Psoas muscle (tissue), 8 donors: ENCODE measurements around the gene RAD51B. TPM values are rescaled to one million over a fixed set of nuclear protein-coding genes. Genes with fewer than 3 reads are reported as not detected.

Experiments
- ATAC-seq, 4 donors: fragments of 200-7000 bp; cut with Tn5 transposase; one replicate each; pipeline ENCODE4 v1.9.1; 2020; ENCODE audit warnings: moderate library complexity in 3 of 4, mild to moderate bottlenecking in 2 of 4
- DNase-seq, 2 donors: peaks; one replicate each; pipeline ENCODE4 v3.0.0-alpha.2; 2020
- H3K27ac ChIP-seq: fragments of 200-600 bp; one replicate; pipeline ENCODE4 v1.8.0; 2022
- H3K27me3 ChIP-seq, 3 donors: fragments of 200-600 bp in 1 of 3; one replicate each; pipeline versions ENCODE4 v1.6.1 to v1.8.0; 2013 to 2022; ENCODE audit warnings: low read length in 2 of 3, mild to moderate bottlenecking in 2 of 3, moderate library complexity in 1 of 3; ENCODE audit not compliant: insufficient read depth in 3 of 3
- H3K36me3 ChIP-seq, 2 donors: fragments of 200-600 bp in 1 of 2; one replicate each; pipeline versions ENCODE4 v1.6.1 to v1.8.0; 2013 to 2022; ENCODE audit warnings: low read depth in 1 of 2, mild to moderate bottlenecking in 1 of 2, moderate library complexity in 1 of 2; ENCODE audit not compliant: insufficient read depth in 1 of 2
- H3K4me1 ChIP-seq: fragments of 200-600 bp; one replicate; pipeline ENCODE4 v1.8.0; 2022
- H3K4me3 ChIP-seq: fragments of 200-600 bp; one replicate; pipeline ENCODE4 v1.8.0; 2022; ENCODE audit warnings: mild to moderate bottlenecking
- H3K9me3 ChIP-seq: fragments of 200-600 bp; one replicate; pipeline ENCODE4 v1.8.0; 2022
- CTCF ChIP-seq: fragments of 200-600 bp; IDR thresholded peaks from one replicate; pipeline ENCODE4 v1.8.0; 2022; ENCODE audit warnings: antibody characterized with exemption
- WGBS, 3 donors: extraction: QIAGEN DNeasy Blood & Tissue Kit; methylation state at CpG; one replicate each; pipeline versions ENCODE4 v1.1.6 to v1.1.7; 2013; 5-methylcytosine and 5-hydroxymethylcytosine counted together
- intact Hi-C, 2 donors: fragments of 100-400 bp; cut with DNase I; formaldehyde crosslinking; loops; one replicate each; pipeline versions ENCODE4 v1.11.0 to v1.14.2; 2022
- polyA plus RNA-seq, 3 donors: library from polyadenylated mRNA; stranded (reverse); fragments of 200-250 nt; gene quantifications; one replicate each; pipeline ENCODE4 v1.2.3, GENCODE V29; 2013
- total RNA-seq, 4 donors: library from RNA; stranded (reverse); fragmentation: NEBNext Ultra II Directional in 2 of 4; extraction: Animal tissue kit (Norgen Biotek cat#: 25700) in 2 of 4; gene quantifications; one replicate each; pipeline versions ENCODE4 v1.2.1 to v1.2.4, GENCODE V29; 2021 to 2023
- donor health status: healthy with polysubstance abuse.
- donor health status: DM: no; HTN: no; CAD: no; lungs with moderate emphysema.
- donor health status: Bipolar disorder and iron deficiency.
- donor health status: healthy.
- donor health status: DM: yes; HTN: yes; CAD: no.
- donor health status: DM: no; HTN: no; CAD: no.
- donor health status: DM: no; HTN: no; CAD: no.
- donor health status: DM: yes; HTN: yes; CAD: no.

Gene RAD51B
- total and polyA plus RNA-seq, 7 donors = 0.60 to 7.2 (median 2.2) TPM

GRCh38 chr14:68228656-68229055 is 409.1 kb downstream of the RAD51B start:
- intact Hi-C loops = no loop called here
- WGBS, 3 donors = 93 to 96% (median 95%) methylated on average over 3 of the region's 3 CpGs
- DNase-seq = no peak
- H3K4me1 ChIP-seq = peaks cover 28% of the 10 kb centered on the region
- no peaks in the 10 kb centered on the region for H3K36me3 ChIP-seq
- no peak overlapping the region for H3K27ac ChIP-seq
- ATAC-seq = no peak
- no peak for TF ChIP-seq CTCF
- no peaks in the 10 kb centered on the region for H3K27me3 ChIP-seq
- no peak overlapping the region for H3K4me3 ChIP-seq
- H3K9me3 ChIP-seq = no peaks in the 10 kb centered on the region

GRCh38 chr14:68229423-68230100 is 410.0 kb downstream of the RAD51B start:
- Histone ChIP-seq H3K4me3 (no peak overlapping the region), H3K4me1 (peaks cover 37% of the 10 kb centered on the region), H3K9me3 (no peaks in the 10 kb centered on the region), H3K27ac (peak overlapping the region; percentile 47), H3K36me3 (no peaks in the 10 kb centered on the region), H3K27me3 (no peaks in the 10 kb centered on the region)
- WGBS, 3 donors = 90 to 99% (median 93%) methylated on average over 3 of the region's 3 CpGs
- TF ChIP-seq CTCF = no peak
- intact Hi-C loops = loop anchor here in 1 of 2 donors (5.0 kb wide), 2 partner anchors 32 to 87 kb away; no protein-coding TSS in a partner anchor
- DNase-seq (no peak), ATAC-seq (peak in 1 of 4 donors; percentile 32)

- DNase-seq (no peak), ATAC-seq (no peak)
- intact Hi-C loops = loop anchor here in 1 of 2 donors (5.0 kb wide), 2 partner anchors 33 to 88 kb away; no protein-coding TSS in a partner anchor
- 83 to 89% (median 83%) methylated on average over 3 of the region's 3 CpGs for WGBS, 3 donors
- Histone ChIP-seq H3K4me1 (peaks cover 37% of the 10 kb centered on the region), H3K27ac (peak overlapping the region; percentile 47), H3K36me3 (no peaks in the 10 kb centered on the region), H3K27me3 (no peaks in the 10 kb centered on the region), H3K9me3 (no peaks in the 10 kb centered on the region), H3K4me3 (no peak overlapping the region)
- no peak for TF ChIP-seq CTCF
These were observed 410.8 kb downstream of the RAD51B start for GRCh38 chr14:68230202-68230949.

GRCh38 chr14:68230950-68231717 is 411.6 kb downstream of the RAD51B start:
- 89 to 100% (median 93%) methylated on average over 2 of the region's 2 CpGs for WGBS, 3 donors
- H3K36me3 ChIP-seq = no peaks in the 10 kb centered on the region
- DNase-seq = no peak
- no peaks in the 10 kb centered on the region for H3K9me3 ChIP-seq
- peak overlapping the region; percentile 90 for H3K27ac ChIP-seq
- H3K27me3 ChIP-seq = no peaks in the 10 kb centered on the region
- peaks cover 37% of the 10 kb centered on the region for H3K4me1 ChIP-seq
- no peak for ATAC-seq
- intact Hi-C loops = loop anchor here in 1 of 2 donors (5.0 kb wide), 2 partner anchors 34 to 89 kb away; no protein-coding TSS in a partner anchor
- TF ChIP-seq CTCF = no peak
- H3K4me3 ChIP-seq = no peak overlapping the region
